ENCODE data around the gene IRAK3. TPM values are rescaled to one million over a fixed set of nuclear protein-coding genes. Genes with fewer than 3 reads are reported as not detected.
A peak's percentile ranks its signal among the peaks of the same experiment; 100 is the strongest.

IRAK3 gene
- total RNA-seq, 1 donor from 2014 or later, result 0.91 TPM

GRCh38 chr12:66258011-66258410, 69.0 kb downstream of the IRAK3 start:
- Mint-ChIP-seq H3K9me3 (no peaks in the 10 kb centered on the region), H3K4me3 (ENCODE audit: low read depth) (no peak overlapping the region), H3K27me3 (ENCODE audit: low read depth) (peaks cover 17% of the 10 kb centered on the region), H3K27ac (no peak overlapping the region), H3K36me3 (ENCODE audit: low read depth) (no peaks in the 10 kb centered on the region), H3K4me1 (ENCODE audit: low read depth) (no peaks in the 10 kb centered on the region)
- intact Hi-C loops (cut with micrococcal nuclease), result no loop called here
- DNase-seq (ENCODE audit: low spot score), result no peak

DNA sequence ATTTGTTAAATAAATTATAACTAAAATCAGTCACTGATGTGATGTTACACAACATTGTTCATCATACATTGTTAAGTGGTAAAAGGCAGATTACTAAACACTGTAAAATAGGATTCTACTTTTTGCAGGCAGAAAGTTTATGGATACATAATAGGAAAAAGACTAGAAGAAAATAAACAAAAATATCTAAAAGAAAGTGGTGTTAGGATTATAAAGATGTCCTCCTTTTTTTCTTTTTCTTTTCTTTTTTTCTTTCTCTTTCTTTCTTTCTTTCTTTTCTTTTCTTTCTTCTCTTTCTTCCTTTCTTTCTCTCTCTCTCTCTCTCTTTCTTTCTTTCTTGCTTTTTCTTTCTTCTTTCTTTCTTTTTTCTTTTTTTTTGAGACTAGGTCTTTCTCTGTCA, 73.7 kb downstream of the IRAK3 start:
- H3K36me3 Mint-ChIP-seq (ENCODE audit: low read depth), result no peaks in the 10 kb centered on the region
- H3K4me3 Mint-ChIP-seq (ENCODE audit: low read depth), result no peak overlapping the region
- peaks cover 2% of the 10 kb centered on the region for H3K4me1 Mint-ChIP-seq (ENCODE audit: low read depth)
- H3K27me3 Mint-ChIP-seq (ENCODE audit: low read depth), result peaks cover 16% of the 10 kb centered on the region
- no peak for DNase-seq (ENCODE audit: low spot score)
- intact Hi-C loops (cut with micrococcal nuclease), result no loop called here
- H3K9me3 Mint-ChIP-seq, result no peaks in the 10 kb centered on the region
- no peak overlapping the region for H3K27ac Mint-ChIP-seq

DNA sequence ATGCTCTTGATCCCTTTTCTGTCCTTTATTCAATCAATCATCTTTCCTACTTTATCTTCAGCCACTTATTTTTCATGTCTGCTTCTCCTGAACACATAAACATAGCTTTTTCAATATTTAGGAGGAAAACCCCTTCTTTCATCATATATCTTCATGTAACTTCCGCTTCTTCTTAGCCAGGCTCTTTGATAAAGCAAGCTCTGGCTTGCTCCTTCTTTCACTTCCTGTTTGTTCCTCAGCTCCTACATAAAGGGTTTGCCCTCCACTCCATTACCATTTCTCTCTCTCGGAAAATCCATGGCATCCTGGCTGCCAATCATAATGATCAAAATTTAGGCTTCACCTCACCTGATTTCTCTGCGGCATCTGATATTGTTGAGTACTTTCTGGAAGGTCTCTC, 79.5 kb downstream of the IRAK3 start:
- Mint-ChIP-seq H3K9me3 (no peaks in the 10 kb centered on the region), H3K4me1 (ENCODE audit: low read depth) (peaks cover 2% of the 10 kb centered on the region)

DNA sequence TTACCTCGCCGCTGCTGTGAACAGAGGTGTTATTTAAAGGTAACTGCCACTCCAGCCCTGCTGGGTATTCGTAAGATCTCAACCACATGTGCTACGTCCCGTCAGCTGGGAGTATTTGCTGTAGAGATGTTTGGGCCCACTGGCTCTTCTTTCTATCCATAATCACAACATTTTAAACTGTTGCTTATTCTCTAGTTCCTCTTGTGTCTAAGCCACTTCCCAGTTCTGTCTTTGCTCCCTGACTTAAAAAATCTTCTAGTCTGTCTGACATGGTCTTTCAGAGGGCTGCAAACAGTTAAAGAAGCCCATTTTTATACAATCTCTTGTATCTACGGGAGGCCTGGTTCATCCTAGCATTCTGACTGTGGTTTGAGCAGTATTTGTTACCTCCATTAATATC, 80.1 kb downstream of the IRAK3 start:
- intact Hi-C loops (cut with micrococcal nuclease), result loop anchor here (2.0 to 5.0 kb wide), 2 partner anchors 33 to 140 kb away; partner anchors contain the start of gene HELB
- DNase-seq (ENCODE audit: low spot score), result no peak
- peaks cover 3% of the 10 kb centered on the region for H3K4me1 Mint-ChIP-seq (ENCODE audit: low read depth)
- H3K9me3 Mint-ChIP-seq, result no peaks in the 10 kb centered on the region
- H3K36me3 Mint-ChIP-seq (ENCODE audit: low read depth), result no peaks in the 10 kb centered on the region
- H3K4me3 Mint-ChIP-seq (ENCODE audit: low read depth), result no peak overlapping the region
- H3K27me3 Mint-ChIP-seq (ENCODE audit: low read depth), result peaks cover 5% of the 10 kb centered on the region
- no peak overlapping the region for H3K27ac Mint-ChIP-seq

More for the DNA sequence above, 79.5 kb downstream of the IRAK3 start:
- intact Hi-C loops (cut with micrococcal nuclease), result loop anchor here (2.0 to 5.0 kb wide), 2 partner anchors 34 to 140 kb away; partner anchors contain the start of gene HELB
- Mint-ChIP-seq H3K27me3 (ENCODE audit: low read depth) (peaks cover 8% of the 10 kb centered on the region), H3K4me3 (ENCODE audit: low read depth) (no peak overlapping the region), H3K36me3 (ENCODE audit: low read depth) (no peaks in the 10 kb centered on the region), H3K27ac (no peak overlapping the region)
- no peak for DNase-seq (ENCODE audit: low spot score)

DNA sequence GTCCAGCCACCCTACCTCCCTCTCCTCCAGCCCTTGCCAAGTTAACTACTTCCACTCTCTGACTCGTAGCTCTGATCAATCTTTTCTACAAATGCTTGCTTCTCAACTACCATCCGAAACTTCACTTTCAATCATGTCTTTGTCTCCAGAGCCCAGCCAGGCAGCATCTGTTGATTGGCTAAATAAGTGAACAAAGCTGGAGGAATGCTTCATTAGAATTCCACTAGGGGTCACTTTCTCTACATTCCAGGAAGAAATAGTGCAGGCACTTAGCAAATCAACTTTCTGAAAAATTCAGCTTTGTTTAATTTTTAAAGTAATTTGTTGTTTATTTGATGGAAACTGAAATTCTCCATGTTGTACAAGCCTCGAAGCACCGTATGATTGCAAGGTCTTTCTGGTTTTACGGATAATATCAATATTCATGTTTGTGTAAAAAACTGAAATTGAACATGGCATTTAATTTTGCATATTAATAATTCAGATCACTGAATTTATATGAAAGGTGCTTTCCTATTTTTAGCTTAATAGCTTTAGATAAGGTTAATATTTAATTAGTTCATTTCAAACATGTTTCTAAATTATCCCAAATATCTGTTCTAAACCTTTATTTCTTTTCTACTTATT, 80.9 kb downstream of the IRAK3 start:
- Mint-ChIP-seq H3K36me3 (ENCODE audit: low read depth) (no peaks in the 10 kb centered on the region), H3K9me3 (no peaks in the 10 kb centered on the region), H3K27me3 (ENCODE audit: low read depth) (peaks cover 2% of the 10 kb centered on the region), H3K4me3 (ENCODE audit: low read depth) (no peak overlapping the region), H3K27ac (no peak overlapping the region), H3K4me1 (ENCODE audit: low read depth) (peaks cover 6% of the 10 kb centered on the region)
- no peak for DNase-seq (ENCODE audit: low spot score)
- intact Hi-C loops (cut with micrococcal nuclease), result loop anchor here (2.0 to 5.0 kb wide), 3 partner anchors 32 to 422 kb away; partner anchors contain the start of gene HELB

- H3K27ac Mint-ChIP-seq, result no peak overlapping the region
- intact Hi-C loops (cut with micrococcal nuclease), result loop anchor here (5.0 kb wide), 1 partner anchor 422 kb away; no protein-coding TSS in a partner anchor
- H3K9me3 Mint-ChIP-seq, result no peaks in the 10 kb centered on the region
- peaks cover 7% of the 10 kb centered on the region for H3K4me1 Mint-ChIP-seq (ENCODE audit: low read depth)
- no peaks in the 10 kb centered on the region for H3K36me3 Mint-ChIP-seq (ENCODE audit: low read depth)
- no peak overlapping the region for H3K4me3 Mint-ChIP-seq (ENCODE audit: low read depth)
- DNase-seq (ENCODE audit: low spot score), result no peak
- H3K27me3 Mint-ChIP-seq (ENCODE audit: low read depth), result peaks cover 2% of the 10 kb centered on the region
These were observed 81.6 kb downstream of the IRAK3 start for GRCh38 chr12:66270613-66271012.

DNA sequence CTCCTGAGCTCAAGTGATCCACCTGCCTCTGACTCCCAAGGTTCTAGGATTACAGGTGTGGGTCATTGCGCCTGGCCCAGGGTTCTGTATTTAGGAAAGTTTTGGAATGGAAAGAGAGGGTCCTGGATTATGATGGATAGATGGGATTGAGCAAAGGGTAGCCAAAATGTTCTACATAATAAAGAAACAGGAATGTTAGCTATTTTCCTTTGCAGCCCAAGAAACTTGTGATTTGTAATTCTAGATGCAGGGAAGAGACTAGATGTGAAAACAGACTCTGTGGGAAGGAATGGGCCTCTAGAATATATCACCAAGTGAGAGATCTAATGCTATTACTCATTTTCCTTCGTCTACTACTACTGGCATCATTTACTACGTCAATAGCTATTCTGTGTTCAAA, 83.6 kb downstream of the IRAK3 start:
- H3K9me3 Mint-ChIP-seq, result no peaks in the 10 kb centered on the region
- no peak overlapping the region for H3K4me3 Mint-ChIP-seq (ENCODE audit: low read depth)
- no peaks in the 10 kb centered on the region for H3K36me3 Mint-ChIP-seq (ENCODE audit: low read depth)
- no peaks in the 10 kb centered on the region for H3K27me3 Mint-ChIP-seq (ENCODE audit: low read depth)
- DNase-seq (ENCODE audit: low spot score), result no peak
- peaks cover 14% of the 10 kb centered on the region for H3K4me1 Mint-ChIP-seq (ENCODE audit: low read depth)
- intact Hi-C loops (cut with micrococcal nuclease), result loop anchor here (5.0 kb wide), 1 partner anchor 420 kb away; no protein-coding TSS in a partner anchor
- no peak overlapping the region for H3K27ac Mint-ChIP-seq

GRCh38 chr12:66273147-66273546, 84.1 kb downstream of the IRAK3 start:
- DNase-seq (ENCODE audit: low spot score), result no peak
- no peaks in the 10 kb centered on the region for H3K9me3 Mint-ChIP-seq
- no peaks in the 10 kb centered on the region for H3K27me3 Mint-ChIP-seq (ENCODE audit: low read depth)
- H3K4me1 Mint-ChIP-seq (ENCODE audit: low read depth), result peaks cover 14% of the 10 kb centered on the region
- intact Hi-C loops (cut with micrococcal nuclease), result loop anchor here (5.0 kb wide), 1 partner anchor 419 kb away; no protein-coding TSS in a partner anchor
- no peak overlapping the region for H3K4me3 Mint-ChIP-seq (ENCODE audit: low read depth)
- no peak overlapping the region for H3K27ac Mint-ChIP-seq
- H3K36me3 Mint-ChIP-seq (ENCODE audit: low read depth), result no peaks in the 10 kb centered on the region

DNA sequence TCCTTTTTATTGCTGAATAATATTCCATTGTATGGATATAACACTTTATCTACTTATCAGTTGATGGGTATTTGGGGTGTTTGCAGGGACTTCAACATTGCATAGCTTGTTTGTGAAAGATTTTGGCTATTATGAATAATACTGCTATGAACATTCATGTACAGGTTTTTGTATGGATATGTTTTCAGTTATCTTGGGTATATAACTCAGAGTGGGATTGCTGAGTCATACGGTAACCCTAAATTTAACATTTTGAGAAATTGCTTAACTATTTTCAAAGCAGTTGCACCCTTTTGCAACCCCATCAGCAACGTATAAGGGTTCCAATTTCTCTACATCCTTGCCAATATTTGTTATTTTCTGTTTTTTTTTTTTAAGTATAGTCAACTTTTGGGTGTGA, 86.0 kb downstream of the IRAK3 start:
- Mint-ChIP-seq H3K27me3 (ENCODE audit: low read depth) (no peaks in the 10 kb centered on the region), H3K4me3 (ENCODE audit: low read depth) (no peak overlapping the region), H3K9me3 (no peaks in the 10 kb centered on the region), H3K27ac (no peak overlapping the region), H3K36me3 (ENCODE audit: low read depth) (no peaks in the 10 kb centered on the region), H3K4me1 (ENCODE audit: low read depth) (peaks cover 26% of the 10 kb centered on the region)
- intact Hi-C loops (cut with micrococcal nuclease), result loop anchor here (2.0 kb wide), 1 partner anchor 14 kb away; no protein-coding TSS in a partner anchor
- no peak for DNase-seq (ENCODE audit: low spot score)

- Mint-ChIP-seq H3K9me3 (peaks cover 13% of the 10 kb centered on the region), H3K4me3 (ENCODE audit: low read depth) (no peak overlapping the region), H3K36me3 (ENCODE audit: low read depth) (peaks cover 13% of the 10 kb centered on the region), H3K27ac (no peak overlapping the region), H3K27me3 (ENCODE audit: low read depth) (no peaks in the 10 kb centered on the region), H3K4me1 (ENCODE audit: low read depth) (peaks cover 34% of the 10 kb centered on the region)
- no peak for DNase-seq (ENCODE audit: low spot score)
- intact Hi-C loops (cut with micrococcal nuclease), result no loop called here
These were observed 90.2 kb downstream of the IRAK3 start for GRCh38 chr12:66279123-66279712.

GRCh38 chr12:66280561-66280960, 91.5 kb downstream of the IRAK3 start:
- Mint-ChIP-seq H3K27ac (no peak overlapping the region), H3K36me3 (ENCODE audit: low read depth) (peaks cover 13% of the 10 kb centered on the region), H3K9me3 (peaks cover 13% of the 10 kb centered on the region), H3K4me3 (ENCODE audit: low read depth) (no peak overlapping the region), H3K4me1 (ENCODE audit: low read depth) (peaks cover 33% of the 10 kb centered on the region), H3K27me3 (ENCODE audit: low read depth) (no peaks in the 10 kb centered on the region)
- intact Hi-C loops (cut with micrococcal nuclease), result no loop called here
- DNase-seq (ENCODE audit: low spot score), result no peak

DNA sequence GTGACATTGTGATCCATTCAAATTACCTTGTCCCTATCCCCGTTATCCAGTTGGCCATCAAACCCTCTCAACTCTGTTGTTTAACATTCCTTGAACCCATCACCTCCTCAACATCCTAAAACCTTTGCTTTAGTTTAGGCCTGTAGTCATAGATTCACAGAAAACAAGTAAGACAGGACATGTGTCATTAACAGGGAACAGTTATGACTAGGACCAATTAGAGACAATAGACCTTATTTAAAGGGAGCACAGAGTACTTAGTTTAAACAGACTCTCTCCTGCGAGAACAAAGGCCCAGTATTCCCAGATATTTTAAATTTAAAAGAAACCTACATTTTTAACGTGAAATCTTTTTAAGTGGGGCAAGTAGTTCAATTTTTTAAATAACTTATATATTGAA, 93.2 kb downstream of the IRAK3 start:
- Mint-ChIP-seq H3K9me3 (peaks cover 13% of the 10 kb centered on the region), H3K4me3 (ENCODE audit: low read depth) (no peak overlapping the region), H3K27me3 (ENCODE audit: low read depth) (no peaks in the 10 kb centered on the region), H3K36me3 (ENCODE audit: low read depth) (peaks cover 22% of the 10 kb centered on the region), H3K27ac (no peak overlapping the region), H3K4me1 (ENCODE audit: low read depth) (peaks cover 35% of the 10 kb centered on the region)
- no peak for DNase-seq (ENCODE audit: low spot score)
- intact Hi-C loops (cut with micrococcal nuclease), result no loop called here

GRCh38 chr12:66287275-66287674, 98.3 kb downstream of the IRAK3 start:
- peaks cover 15% of the 10 kb centered on the region for H3K36me3 Mint-ChIP-seq (ENCODE audit: low read depth)
- peaks cover 58% of the 10 kb centered on the region for H3K4me1 Mint-ChIP-seq (ENCODE audit: low read depth)
- no peak for DNase-seq (ENCODE audit: low spot score)
- peak overlapping the region; percentile 21 for H3K27ac Mint-ChIP-seq
- H3K9me3 Mint-ChIP-seq, result peaks cover 6% of the 10 kb centered on the region
- peak overlapping the region; percentile 23 for H3K4me3 Mint-ChIP-seq (ENCODE audit: low read depth)
- H3K27me3 Mint-ChIP-seq (ENCODE audit: low read depth), result no peaks in the 10 kb centered on the region
- intact Hi-C loops (cut with micrococcal nuclease), result no loop called here
